ENCODE results near the gene SORCS1. TPM values are rescaled to one million over a fixed set of nuclear protein-coding genes. Genes with fewer than 3 reads are reported as not detected.

SORCS1 gene
- total and polyA plus RNA-seq, 3 donors from 2014 or later, result 2.6 to 9.6 (median 4.6) TPM

DNA sequence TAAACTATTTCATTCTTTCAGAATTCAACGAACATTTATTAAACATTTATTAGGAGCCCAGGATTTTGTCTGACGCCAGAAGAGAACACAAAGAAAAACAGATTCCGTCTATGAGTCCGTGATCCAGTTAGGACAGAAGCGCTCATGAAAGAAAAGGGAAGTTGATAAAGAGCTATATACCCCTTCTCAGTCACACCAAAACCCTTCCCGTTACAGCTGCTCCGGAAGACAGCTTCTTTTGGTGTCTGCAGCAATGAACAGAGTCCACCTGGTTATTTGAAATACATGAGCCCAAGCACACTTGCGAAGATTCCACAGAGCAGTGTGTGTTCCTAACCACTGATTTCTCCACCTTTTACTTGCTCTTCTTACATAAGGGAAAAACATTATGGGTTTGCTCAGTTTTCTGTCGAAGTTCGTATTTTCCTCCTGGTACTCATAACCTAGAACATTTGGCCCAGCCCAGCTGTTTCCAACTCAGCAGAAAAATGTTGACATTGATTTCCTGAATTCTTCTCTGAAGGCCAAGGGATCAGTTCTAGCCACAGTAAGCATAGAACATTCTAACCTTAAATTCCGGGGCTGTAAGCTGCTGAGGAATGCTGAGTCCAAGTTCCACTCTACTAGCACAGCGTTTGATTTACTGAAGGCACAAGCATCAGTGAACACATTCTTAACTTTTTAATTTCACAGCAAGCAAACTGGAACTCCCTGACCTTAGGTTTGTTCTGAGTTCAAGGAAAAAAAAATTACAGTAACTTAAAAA, 206.5 kb downstream of the SORCS1 start:
- Histone ChIP-seq H3K27ac (no peak overlapping the region), H3K36me3 (ENCODE audit: low read depth, missing control alignments) (no peaks in the 10 kb centered on the region), H3K27me3 (no peaks in the 10 kb centered on the region), H3K9me3 (no peaks in the 10 kb centered on the region), H3K4me1 (no peaks in the 10 kb centered on the region), H3K4me3 (no peak overlapping the region)
- WGBS, 2 donors, result 70 to 81% methylated on average over 12 of the region's 12 CpGs
- intact Hi-C loops (cut with DNase I; ENCODE audit: low total_unique reads), result no loop called here
- no peak for DNase-seq
- TF ChIP-seq, protein P1, sequence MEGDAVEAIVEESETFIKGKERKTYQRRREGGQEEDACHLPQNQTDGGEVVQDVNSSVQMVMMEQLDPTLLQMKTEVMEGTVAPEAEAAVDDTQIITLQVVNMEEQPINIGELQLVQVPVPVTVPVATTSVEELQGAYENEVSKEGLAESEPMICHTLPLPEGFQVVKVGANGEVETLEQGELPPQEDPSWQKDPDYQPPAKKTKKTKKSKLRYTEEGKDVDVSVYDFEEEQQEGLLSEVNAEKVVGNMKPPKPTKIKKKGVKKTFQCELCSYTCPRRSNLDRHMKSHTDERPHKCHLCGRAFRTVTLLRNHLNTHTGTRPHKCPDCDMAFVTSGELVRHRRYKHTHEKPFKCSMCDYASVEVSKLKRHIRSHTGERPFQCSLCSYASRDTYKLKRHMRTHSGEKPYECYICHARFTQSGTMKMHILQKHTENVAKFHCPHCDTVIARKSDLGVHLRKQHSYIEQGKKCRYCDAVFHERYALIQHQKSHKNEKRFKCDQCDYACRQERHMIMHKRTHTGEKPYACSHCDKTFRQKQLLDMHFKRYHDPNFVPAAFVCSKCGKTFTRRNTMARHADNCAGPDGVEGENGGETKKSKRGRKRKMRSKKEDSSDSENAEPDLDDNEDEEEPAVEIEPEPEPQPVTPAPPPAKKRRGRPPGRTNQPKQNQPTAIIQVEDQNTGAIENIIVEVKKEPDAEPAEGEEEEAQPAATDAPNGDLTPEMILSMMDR (IDR thresholded peaks at IDR 0.05), result no peak

DNA sequence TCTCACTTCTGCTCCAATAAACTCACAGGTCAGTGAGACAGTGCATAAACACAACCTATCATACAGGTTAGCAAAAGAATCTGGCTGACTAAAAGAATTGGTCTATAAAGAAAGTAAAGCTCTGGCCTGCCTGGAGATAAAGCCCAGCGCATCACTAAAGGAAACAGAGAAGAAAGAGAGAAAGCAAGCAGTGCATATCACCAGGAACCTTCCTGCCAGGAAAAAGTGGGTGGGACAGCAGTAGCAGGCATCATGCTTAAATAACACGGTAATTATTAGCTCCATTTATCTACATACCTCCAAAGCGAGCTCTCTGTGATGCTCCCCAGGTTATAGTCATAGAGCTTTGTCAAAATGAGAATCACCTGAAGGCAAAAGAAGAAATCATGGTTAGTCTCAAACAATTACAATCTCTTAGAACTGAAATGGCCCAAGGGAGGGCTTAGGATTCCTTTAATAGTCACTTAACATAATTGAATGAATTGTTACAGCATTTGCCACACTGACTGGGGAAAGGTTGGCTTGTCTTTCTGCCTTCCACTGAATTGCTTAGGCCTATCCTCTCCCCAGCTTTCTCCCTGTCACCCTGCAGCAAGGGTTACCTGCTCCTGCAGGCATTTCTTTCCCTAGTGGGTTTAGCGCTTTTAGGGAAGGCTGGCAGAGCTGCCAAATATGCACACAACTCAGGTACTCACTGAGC, 208.1 kb downstream of the SORCS1 start:
- TF ChIP-seq, protein P1 (IDR thresholded peaks at IDR 0.05), result no peak
- no peak for TF ChIP-seq POLR2A (IDR thresholded peaks at IDR 0.05)
- no peaks in the 10 kb centered on the region for H3K36me3 ChIP-seq (ENCODE audit: low read depth, missing control alignments)
- no peaks in the 10 kb centered on the region for H3K9me3 ChIP-seq
- intact Hi-C loops (cut with DNase I; ENCODE audit: low total_unique reads), result no loop called here
- no peak overlapping the region for H3K4me3 ChIP-seq
- DNase-seq, result no peak
- WGBS, 2 donors, result 88 to 93% methylated on average over 4 of the region's 4 CpGs
- no peak overlapping the region for H3K27ac ChIP-seq
- H3K4me1 ChIP-seq, result no peaks in the 10 kb centered on the region
- no peaks in the 10 kb centered on the region for H3K27me3 ChIP-seq

DNA sequence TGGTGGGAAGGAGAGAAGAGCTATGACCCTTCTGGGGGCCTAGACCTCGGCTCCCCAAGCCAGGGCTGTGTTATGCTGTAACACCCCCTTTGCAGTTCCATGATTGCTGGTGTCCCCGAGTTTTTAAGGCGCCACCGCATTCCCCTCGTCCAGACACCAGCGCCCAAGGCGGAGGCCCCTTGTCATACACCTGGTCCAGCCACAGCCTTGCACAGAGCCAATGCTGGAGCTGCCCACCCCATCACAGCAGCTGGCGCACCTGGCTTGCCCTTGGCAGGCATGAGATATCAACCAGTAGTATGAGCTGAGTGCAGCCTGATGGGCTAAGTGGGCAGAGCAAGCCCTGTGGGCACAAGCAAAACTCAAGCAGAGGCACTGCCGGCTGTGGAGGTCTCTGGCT, 209.4 kb downstream of the SORCS1 start:
- Histone ChIP-seq H3K9me3 (no peaks in the 10 kb centered on the region), H3K36me3 (ENCODE audit: low read depth, missing control alignments) (no peaks in the 10 kb centered on the region), H3K4me3 (no peak overlapping the region), H3K27ac (no peak overlapping the region), H3K27me3 (no peaks in the 10 kb centered on the region), H3K4me1 (no peaks in the 10 kb centered on the region)
- DNase-seq, result no peak
- WGBS, 2 donors, result 94 to 96% methylated on average over 8 to 9 of the region's 9 CpGs
- intact Hi-C loops (cut with DNase I; ENCODE audit: low total_unique reads), result no loop called here
- TF ChIP-seq POLR2A (IDR thresholded peaks at IDR 0.05), result no peak
- TF ChIP-seq, protein P1 (IDR thresholded peaks at IDR 0.05), result no peak

DNA sequence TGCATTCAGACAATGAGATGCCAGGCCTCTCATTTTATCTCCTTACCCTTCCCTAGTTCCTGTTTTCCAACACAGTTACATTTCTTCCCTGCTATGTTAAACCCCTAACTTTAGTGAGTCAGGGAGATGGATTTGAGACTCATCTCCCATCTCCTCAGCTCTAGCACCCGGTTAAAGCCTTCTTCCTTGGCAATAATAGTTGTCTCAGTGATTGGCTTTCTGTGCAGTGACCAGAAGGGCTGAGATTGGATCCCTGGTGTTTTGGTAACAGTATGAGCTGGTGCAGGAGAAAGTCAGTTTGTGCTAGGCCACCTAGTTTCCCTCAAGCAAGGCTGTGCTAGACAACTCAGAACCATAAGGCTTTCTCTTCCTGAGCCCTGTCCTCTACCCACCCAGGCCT, 212.5 kb downstream of the SORCS1 start:
- no peak overlapping the region for H3K4me3 ChIP-seq
- intact Hi-C loops (cut with DNase I; ENCODE audit: low total_unique reads), result no loop called here
- H3K9me3 ChIP-seq, result no peaks in the 10 kb centered on the region
- 97 to 100% methylated on average over 1 of the region's 1 CpG for WGBS, 2 donors
- H3K27me3 ChIP-seq, result no peaks in the 10 kb centered on the region
- no peak overlapping the region for H3K27ac ChIP-seq
- H3K4me1 ChIP-seq, result no peaks in the 10 kb centered on the region
- TF ChIP-seq, protein P1 (IDR thresholded peaks at IDR 0.05), result no peak
- TF ChIP-seq POLR2A (IDR thresholded peaks at IDR 0.05), result no peak
- H3K36me3 ChIP-seq (ENCODE audit: low read depth, missing control alignments), result no peaks in the 10 kb centered on the region
- DNase-seq, result no peak
